ENCODE data around the gene VKORC1.

GRCh38 chr16:31092330-31092729, 2.3 kb downstream of the VKORC1 start:
- TF ChIP-seq POLR2A (IDR thresholded peaks at IDR 0.05; ENCODE audit: low read length) (no peak), GATA1 (IDR thresholded peaks at IDR 0.05; ENCODE audit: low read depth, low read length) (no peak)

Measured in erythroblast (primary cell).